Activated CD4-positive, alpha-beta memory T cell treated with anti-CD3 and anti-CD28 coated beads, Interleukin-2, amount 10 ng/mL, durations not matched to agents 7 days and 5 days (primary cell): ENCODE measurements around the gene CNGA3. TPM values are rescaled to one million over a fixed set of nuclear protein-coding genes. Genes with fewer than 3 reads are reported as not detected.

Experiments used
- CTCF ChIA-PET: fragments of 350-600 bp; sonication (Branson Sonifier 250); formaldehyde crosslinking; loops from one replicate; lab custom pipeline; 2021; ENCODE audit warnings: antibody characterized with exemption, inconsistent platforms; lab: Charles Lee
- POLR2A ChIA-PET: fragments of 350-600 bp; sonication (Branson Sonifier 250); formaldehyde crosslinking; loops from one replicate; lab custom pipeline; 2021; ENCODE audit warnings: antibody characterized with exemption; lab: Charles Lee
- DNase-seq: peaks from one replicate; pipeline ENCODE4 v3.0.0-alpha.2; 2020
- H3K27ac Mint-ChIP-seq: one replicate; pipeline ENCODE4 v1.8.0; 2021; ENCODE audit warnings: mild to moderate bottlenecking, mixed read lengths
- H3K27me3 Mint-ChIP-seq: one replicate; pipeline ENCODE4 v1.8.0; 2021; ENCODE audit warnings: mixed read lengths
- H3K36me3 Mint-ChIP-seq: one replicate; pipeline ENCODE4 v1.8.0; 2021; ENCODE audit warnings: low read depth, mixed read lengths
- H3K4me1 Mint-ChIP-seq: one replicate; pipeline ENCODE4 v1.8.0; 2021; ENCODE audit warnings: mixed read lengths
- H3K4me3 Mint-ChIP-seq: one replicate; pipeline ENCODE4 v1.8.0; 2021; ENCODE audit warnings: mild to moderate bottlenecking, mixed read lengths
- H3K9me3 Mint-ChIP-seq: one replicate; pipeline ENCODE4 v1.8.0; 2021; ENCODE audit warnings: mixed read lengths
- total RNA-seq, 2 experiments: library from RNA; stranded (reverse); gene quantifications; one replicate each; pipeline ENCODE4 v1.2.3, GENCODE V29; 2021

Gene CNGA3
- total RNA-seq, 2 experiments from 2014 or later, result not detected

GRCh38 chr2:98385050-98385699 is 38.9 kb downstream of the CNGA3 start:
- Mint-ChIP-seq H3K36me3 (no peaks in the 10 kb centered on the region), H3K27ac (no peak overlapping the region), H3K9me3 (no peaks in the 10 kb centered on the region), H3K4me3 (no peak overlapping the region), H3K27me3 (peaks cover 17% of the 10 kb centered on the region), H3K4me1 (peaks cover 2% of the 10 kb centered on the region)
- POLR2A ChIA-PET, result no interaction called here
- peak; percentile 80 for DNase-seq
- CTCF ChIA-PET, result interaction anchor here (0.5 to 3.3 kb wide), 16 partner anchors 9 to 688 kb away, joined by 3 to 23 read pairs (median 4); no protein-coding TSS in a partner anchor

DNA sequence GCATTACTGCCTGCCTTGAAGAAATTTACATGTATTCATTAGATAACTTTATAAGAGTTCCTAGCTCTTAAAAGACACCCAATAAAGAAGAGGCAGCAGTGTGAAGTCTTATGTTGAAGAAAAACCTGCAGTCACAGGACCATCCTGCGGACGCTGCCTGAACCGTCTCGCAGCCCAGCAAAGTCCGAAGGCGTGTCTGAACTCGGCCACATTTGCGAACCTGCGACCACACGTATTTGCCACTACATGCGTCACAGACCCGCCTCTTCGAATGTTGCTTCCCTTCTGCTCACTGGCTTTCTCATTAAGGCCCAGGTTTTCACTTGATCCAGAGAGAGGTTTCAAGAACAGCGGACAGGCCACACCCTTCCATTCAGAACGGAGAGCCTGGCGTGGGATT is 41.2 kb downstream of the CNGA3 start:
- Mint-ChIP-seq H3K9me3 (no peaks in the 10 kb centered on the region), H3K27ac (no peak overlapping the region), H3K27me3 (peaks cover 17% of the 10 kb centered on the region), H3K36me3 (no peaks in the 10 kb centered on the region), H3K4me3 (no peak overlapping the region), H3K4me1 (peaks cover 2% of the 10 kb centered on the region)
- ChIA-PET CTCF (interaction anchor here (0.6 kb wide), 1 partner anchor 556 kb away, joined by 4 read pairs; no protein-coding TSS in a partner anchor), POLR2A (no interaction called here)
- DNase-seq, result no peak

DNA sequence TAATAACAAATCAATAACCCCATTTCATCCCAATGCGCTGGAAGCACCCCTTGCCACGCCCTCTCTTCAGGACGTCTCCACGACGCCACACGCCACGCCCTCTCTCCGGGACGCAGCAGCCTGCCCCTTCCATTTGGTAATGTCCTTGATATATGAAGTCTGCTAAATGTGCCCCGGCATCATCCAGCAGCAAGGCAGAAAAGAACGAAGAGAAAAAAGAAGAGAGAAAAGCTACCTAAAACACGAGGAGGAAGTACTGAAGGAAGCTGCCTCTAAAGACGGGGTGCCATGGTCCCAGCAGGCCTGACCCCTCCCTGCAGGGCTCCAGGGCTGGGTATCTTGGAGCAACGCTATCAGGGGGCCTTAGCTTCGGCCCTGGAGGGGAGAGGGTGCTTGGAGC is 41.8 kb downstream of the CNGA3 start:
- ChIA-PET CTCF (no interaction called here), POLR2A (no interaction called here)
- peaks cover 2% of the 10 kb centered on the region for H3K4me1 Mint-ChIP-seq

DNA sequence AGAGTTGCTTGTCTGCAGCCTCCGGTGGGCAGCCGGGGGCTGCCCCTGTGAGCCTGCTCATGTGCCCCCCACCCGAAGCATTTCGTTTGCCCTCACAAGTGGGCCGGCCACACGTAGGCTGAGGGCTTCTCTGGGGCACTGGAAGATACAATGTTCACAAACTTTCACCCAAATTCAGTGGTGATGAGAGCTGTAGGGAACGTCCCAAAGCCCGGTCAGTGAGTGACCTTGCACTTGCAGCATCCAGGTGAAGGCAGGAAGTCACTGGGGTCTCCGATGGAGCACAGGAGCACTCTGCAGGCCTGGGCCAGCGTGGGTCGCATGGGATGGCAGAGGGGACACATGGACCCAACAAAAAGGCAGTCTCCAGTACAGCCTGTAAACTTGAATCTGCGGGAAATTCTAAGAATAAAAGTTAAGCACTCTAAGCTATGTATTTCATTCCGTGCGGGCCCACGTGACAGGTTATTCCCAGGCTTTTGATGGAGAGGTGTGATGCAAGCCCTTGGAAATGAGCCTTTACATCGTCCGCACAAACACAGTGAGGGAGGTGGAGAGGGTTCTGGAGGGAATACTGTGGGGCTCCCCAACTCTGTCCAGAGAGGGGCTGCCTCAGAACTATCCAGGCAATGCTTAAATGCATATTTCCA is 42.5 kb downstream of the CNGA3 start:
- Mint-ChIP-seq H3K9me3 (no peaks in the 10 kb centered on the region), H3K4me1 (peaks cover 2% of the 10 kb centered on the region), H3K27me3 (peaks cover 15% of the 10 kb centered on the region), H3K27ac (no peak overlapping the region), H3K36me3 (no peaks in the 10 kb centered on the region), H3K4me3 (no peak overlapping the region)
- ChIA-PET POLR2A (no interaction called here), CTCF (no interaction called here)
- DNase-seq, result no peak

More for the DNA sequence above, 41.8 kb downstream of the CNGA3 start:
- H3K27me3 Mint-ChIP-seq, result peaks cover 15% of the 10 kb centered on the region
- H3K27ac Mint-ChIP-seq, result no peak overlapping the region
- no peaks in the 10 kb centered on the region for H3K36me3 Mint-ChIP-seq
- no peaks in the 10 kb centered on the region for H3K9me3 Mint-ChIP-seq
- no peak overlapping the region for H3K4me3 Mint-ChIP-seq
- DNase-seq, result no peak

- no peak overlapping the region for H3K27ac Mint-ChIP-seq
- CTCF ChIA-PET, result no interaction called here
- no peak overlapping the region for H3K4me3 Mint-ChIP-seq
- peaks cover 15% of the 10 kb centered on the region for H3K27me3 Mint-ChIP-seq
- H3K9me3 Mint-ChIP-seq, result no peaks in the 10 kb centered on the region
- H3K4me1 Mint-ChIP-seq, result peaks cover 2% of the 10 kb centered on the region
- H3K36me3 Mint-ChIP-seq, result no peaks in the 10 kb centered on the region
- POLR2A ChIA-PET, result no interaction called here
- DNase-seq, result no peak
Observed at GRCh38 chr2:98389251-98389605, 43.0 kb downstream of the CNGA3 start.

GRCh38 chr2:98390571-98391476 is 44.6 kb downstream of the CNGA3 start:
- peaks cover 6% of the 10 kb centered on the region for H3K27me3 Mint-ChIP-seq
- no peak overlapping the region for H3K27ac Mint-ChIP-seq
- ChIA-PET POLR2A (no interaction called here), CTCF (no interaction called here)
- no peak overlapping the region for H3K4me3 Mint-ChIP-seq
- no peak for DNase-seq
- no peaks in the 10 kb centered on the region for H3K4me1 Mint-ChIP-seq
- H3K36me3 Mint-ChIP-seq, result no peaks in the 10 kb centered on the region
- H3K9me3 Mint-ChIP-seq, result no peaks in the 10 kb centered on the region

GRCh38 chr2:98391581-98392270 is 45.5 kb downstream of the CNGA3 start:
- DNase-seq, result no peak
- no peak overlapping the region for H3K27ac Mint-ChIP-seq
- peaks cover 14% of the 10 kb centered on the region for H3K27me3 Mint-ChIP-seq
- no peaks in the 10 kb centered on the region for H3K4me1 Mint-ChIP-seq
- no peaks in the 10 kb centered on the region for H3K9me3 Mint-ChIP-seq
- POLR2A ChIA-PET, result no interaction called here
- no peaks in the 10 kb centered on the region for H3K36me3 Mint-ChIP-seq
- CTCF ChIA-PET, result no interaction called here
- H3K4me3 Mint-ChIP-seq, result no peak overlapping the region

DNA sequence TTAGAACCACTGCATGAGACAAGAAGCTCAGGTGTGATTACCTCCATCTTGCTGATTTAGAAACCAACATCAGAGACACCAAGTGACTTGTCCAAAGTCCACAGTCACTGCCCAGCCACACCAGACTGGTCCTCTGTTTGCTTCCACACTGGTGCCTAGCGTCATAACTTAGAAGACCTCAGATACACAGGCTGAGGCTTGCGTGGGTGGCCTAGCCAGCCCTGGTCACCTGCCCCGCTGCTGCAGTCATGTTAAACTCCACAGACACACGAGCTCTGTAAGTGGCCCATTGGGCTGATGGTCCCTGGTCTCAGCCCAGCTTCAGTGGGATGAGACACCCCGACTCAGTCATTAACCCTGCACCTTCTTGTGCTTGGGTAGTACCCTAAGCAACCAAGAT is 47.1 kb downstream of the CNGA3 start:
- ChIA-PET CTCF (no interaction called here), POLR2A (no interaction called here)
- no peaks in the 10 kb centered on the region for H3K36me3 Mint-ChIP-seq
- H3K4me1 Mint-ChIP-seq, result no peaks in the 10 kb centered on the region
- DNase-seq, result no peak
- H3K9me3 Mint-ChIP-seq, result no peaks in the 10 kb centered on the region
- no peak overlapping the region for H3K27ac Mint-ChIP-seq
- peaks cover 15% of the 10 kb centered on the region for H3K27me3 Mint-ChIP-seq
- H3K4me3 Mint-ChIP-seq, result no peak overlapping the region

GRCh38 chr2:98394595-98395153 is 48.4 kb downstream of the CNGA3 start:
- no peak overlapping the region for H3K4me3 Mint-ChIP-seq
- H3K27ac Mint-ChIP-seq, result no peak overlapping the region
- no peak for DNase-seq
- ChIA-PET POLR2A (no interaction called here), CTCF (no interaction called here)
- peaks cover 27% of the 10 kb centered on the region for H3K27me3 Mint-ChIP-seq
- no peaks in the 10 kb centered on the region for H3K4me1 Mint-ChIP-seq
- H3K9me3 Mint-ChIP-seq, result no peaks in the 10 kb centered on the region
- no peaks in the 10 kb centered on the region for H3K36me3 Mint-ChIP-seq

DNA sequence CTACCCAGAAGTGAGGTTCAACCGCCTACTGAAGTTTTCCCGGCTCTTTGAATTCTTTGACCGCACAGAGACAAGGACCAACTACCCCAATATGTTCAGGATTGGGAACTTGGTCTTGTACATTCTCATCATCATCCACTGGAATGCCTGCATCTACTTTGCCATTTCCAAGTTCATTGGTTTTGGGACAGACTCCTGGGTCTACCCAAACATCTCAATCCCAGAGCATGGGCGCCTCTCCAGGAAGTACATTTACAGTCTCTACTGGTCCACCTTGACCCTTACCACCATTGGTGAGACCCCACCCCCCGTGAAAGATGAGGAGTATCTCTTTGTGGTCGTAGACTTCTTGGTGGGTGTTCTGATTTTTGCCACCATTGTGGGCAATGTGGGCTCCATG is 49.7 kb downstream of the CNGA3 start:
- CTCF ChIA-PET, result no interaction called here
- Mint-ChIP-seq H3K27ac (no peak overlapping the region), H3K36me3 (no peaks in the 10 kb centered on the region), H3K27me3 (peaks cover 37% of the 10 kb centered on the region), H3K9me3 (no peaks in the 10 kb centered on the region), H3K4me3 (no peak overlapping the region), H3K4me1 (no peaks in the 10 kb centered on the region)
- POLR2A ChIA-PET, result no interaction called here
- no peak for DNase-seq

- no peaks in the 10 kb centered on the region for H3K9me3 Mint-ChIP-seq
- H3K4me3 Mint-ChIP-seq, result no peak overlapping the region
- ChIA-PET POLR2A (no interaction called here), CTCF (no interaction called here)
- H3K4me1 Mint-ChIP-seq, result peaks cover 3% of the 10 kb centered on the region
- no peak for DNase-seq
- H3K27ac Mint-ChIP-seq, result no peak overlapping the region
- H3K27me3 Mint-ChIP-seq, result peaks cover 45% of the 10 kb centered on the region
- no peaks in the 10 kb centered on the region for H3K36me3 Mint-ChIP-seq
Observed at GRCh38 chr2:98396745-98397355, 50.6 kb downstream of the CNGA3 start.

DNA sequence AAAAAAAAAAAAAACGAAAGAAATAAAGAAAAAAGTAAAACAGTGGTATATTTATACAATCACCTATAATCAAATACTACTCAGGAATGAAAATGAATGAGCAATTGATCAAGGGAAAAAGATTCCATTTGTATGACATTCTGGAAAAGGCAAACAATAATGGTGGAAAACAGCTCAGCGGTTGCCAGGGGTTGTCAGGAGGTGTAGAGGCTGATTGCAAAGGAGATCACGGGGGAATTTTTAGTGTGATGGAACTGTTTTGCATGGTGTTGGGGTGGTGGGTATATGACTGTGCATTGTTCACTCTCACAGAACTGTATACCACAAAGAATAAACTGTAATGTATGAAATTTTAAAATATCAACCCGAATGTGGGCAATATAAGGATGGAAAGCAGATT is 52.9 kb downstream of the CNGA3 start:
- POLR2A ChIA-PET, result no interaction called here
- Mint-ChIP-seq H3K4me3 (no peak overlapping the region), H3K27ac (no peak overlapping the region), H3K36me3 (no peaks in the 10 kb centered on the region), H3K4me1 (peaks cover 5% of the 10 kb centered on the region), H3K9me3 (no peaks in the 10 kb centered on the region), H3K27me3 (peaks cover 63% of the 10 kb centered on the region)
- DNase-seq, result no peak
- CTCF ChIA-PET, result interaction anchor here (0.7 to 1.9 kb wide), 2 partner anchors 13 to 14 kb away, joined by 3 to 5 read pairs; no protein-coding TSS in a partner anchor
